Right forelimb (tissue), 1 donor: ENCODE results near the gene LARP1.
"Not testable (repeated sequence)": the region's sequence is repeated elsewhere in the genome, so short reads cannot be mapped to it uniquely, and the experiment has no call there.

ENCODE experiments used
- DNase-seq: peaks from one replicate; pipeline ENCODE4 v3.0.0-alpha.2; 2018

LARP1 gene

GRCh38 chr5:154735362-154735761 is 19.8 kb upstream of the LARP1 start:
- not testable (repeated sequence) for DNase-seq

GRCh38 chr5:154736372-154736771 is 18.8 kb upstream of the LARP1 start:
- DNase-seq, result not testable (repeated sequence)

DNA sequence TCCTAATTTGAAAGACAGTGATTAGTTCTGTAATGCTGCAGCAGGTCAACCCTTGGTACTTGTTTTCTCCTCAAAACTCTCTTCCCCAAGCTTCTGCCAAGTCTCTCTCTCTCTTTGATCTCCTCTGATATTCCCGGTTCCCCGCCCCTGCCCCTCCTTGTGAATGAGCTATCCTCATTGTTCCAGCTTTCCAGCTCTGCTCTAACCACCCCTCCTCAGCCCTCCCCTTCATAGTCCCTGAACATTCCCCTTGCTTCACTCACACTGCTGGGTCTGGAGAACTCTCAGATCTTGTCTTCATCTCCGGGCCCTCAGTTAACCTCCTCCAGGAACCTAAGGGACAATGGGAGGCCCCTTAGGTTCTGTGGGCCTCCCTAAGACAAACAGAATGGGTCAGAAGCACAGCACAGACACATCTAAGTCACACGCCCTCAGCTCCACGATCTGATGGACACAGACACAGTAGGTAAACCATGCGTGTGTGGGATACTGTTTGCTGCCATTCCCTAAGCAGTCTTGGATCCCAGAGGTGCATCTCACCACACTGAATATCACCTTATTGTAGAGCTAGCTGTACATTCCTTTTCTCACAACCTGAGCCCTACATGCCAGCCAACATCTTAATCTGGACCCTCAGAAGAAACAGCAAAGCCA is 17.4 kb upstream of the LARP1 start:
- no peak for DNase-seq

- DNase-seq, result no peak
Measured at GRCh38 chr5:154740483-154740882, 14.7 kb upstream of the LARP1 start.

GRCh38 chr5:154740957-154741356 is 14.2 kb upstream of the LARP1 start:
- DNase-seq, result no peak

GRCh38 chr5:154741415-154741814 is 13.8 kb upstream of the LARP1 start:
- DNase-seq, result no peak

DNA sequence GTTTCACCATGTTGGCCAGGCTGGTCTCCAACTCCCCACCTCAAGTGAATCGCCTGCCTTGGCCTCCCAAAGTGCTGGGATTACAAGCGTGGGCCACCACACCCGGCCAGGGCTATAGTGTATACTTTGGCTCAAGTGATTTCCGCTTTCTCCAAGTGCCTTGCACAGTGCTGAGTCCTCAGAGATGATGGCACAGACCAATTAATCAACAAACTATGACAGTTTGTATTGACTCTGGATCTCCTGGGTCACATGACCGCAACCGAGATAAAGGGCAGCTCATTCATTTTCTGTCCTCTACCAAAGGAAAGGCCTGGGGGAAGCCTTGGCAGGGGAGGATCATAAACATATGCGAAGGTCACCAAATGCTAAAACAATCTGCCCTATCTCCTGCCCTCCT is 11.4 kb upstream of the LARP1 start:
- DNase-seq, result no peak

GRCh38 chr5:154745349-154745748 is 9.8 kb upstream of the LARP1 start:
- no peak for DNase-seq

DNA sequence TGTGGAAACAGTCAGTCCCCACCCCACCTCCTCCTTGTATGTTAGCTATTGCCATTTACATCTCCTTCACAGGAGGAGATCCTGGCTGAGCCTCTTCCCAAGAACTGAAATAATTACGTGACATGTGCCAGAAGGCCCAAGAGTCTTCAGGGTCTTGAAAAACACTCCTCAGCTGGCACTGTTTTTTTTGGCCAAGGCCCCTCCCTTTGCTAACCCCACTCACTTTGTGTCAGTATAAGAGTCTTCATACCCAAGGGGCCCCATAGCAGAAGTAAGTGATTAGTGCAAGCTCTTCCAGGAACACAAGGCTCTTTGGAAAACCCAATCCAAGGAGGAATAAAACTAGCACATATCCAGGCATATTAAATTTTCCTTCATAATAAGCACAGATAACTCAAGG is 5.7 kb upstream of the LARP1 start:
- no peak for DNase-seq

DNA sequence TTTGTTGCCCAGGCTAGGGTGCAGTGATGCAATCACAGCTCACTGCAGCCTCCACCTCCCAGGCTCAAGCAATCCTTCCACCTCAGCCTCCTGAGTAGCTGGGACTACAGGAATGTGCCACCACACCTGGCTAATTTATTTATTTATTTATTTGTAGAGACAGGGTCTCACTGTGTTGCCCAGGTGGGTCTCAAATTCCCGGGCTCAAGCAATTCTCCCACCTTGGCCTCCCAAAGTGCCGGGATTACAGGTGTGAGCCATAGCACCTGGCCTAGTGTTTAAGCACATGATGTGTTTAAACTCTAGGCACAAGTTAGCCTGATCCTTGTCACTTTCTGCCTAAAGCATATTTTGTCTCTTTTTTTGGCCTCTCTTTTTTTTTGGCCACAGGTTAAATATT is 4.5 kb upstream of the LARP1 start:
- DNase-seq, result not testable (repeated sequence)

GRCh38 chr5:154751854-154752253 is 3.3 kb upstream of the LARP1 start:
- no peak for DNase-seq

DNA sequence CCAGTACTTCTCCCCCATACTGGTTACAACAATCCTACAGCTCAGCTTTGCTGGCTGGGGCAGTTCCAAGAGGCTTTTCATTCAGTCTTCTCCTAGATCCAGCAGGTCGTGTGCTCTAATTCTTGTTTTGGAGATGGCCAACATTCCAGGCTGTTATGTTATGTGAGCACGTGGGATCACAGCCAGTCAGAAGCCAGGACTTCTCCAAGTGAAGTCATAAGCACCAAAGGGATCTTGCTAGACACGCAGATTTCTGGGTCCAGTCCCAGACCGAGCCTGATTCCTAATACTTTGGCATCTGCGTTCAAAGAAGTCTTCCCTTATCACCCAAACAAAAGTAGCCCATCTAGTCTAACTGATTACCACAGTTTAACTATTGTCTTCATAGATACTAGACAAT is 1.4 kb upstream of the LARP1 start:
- peak; percentile 73 for DNase-seq

DNA sequence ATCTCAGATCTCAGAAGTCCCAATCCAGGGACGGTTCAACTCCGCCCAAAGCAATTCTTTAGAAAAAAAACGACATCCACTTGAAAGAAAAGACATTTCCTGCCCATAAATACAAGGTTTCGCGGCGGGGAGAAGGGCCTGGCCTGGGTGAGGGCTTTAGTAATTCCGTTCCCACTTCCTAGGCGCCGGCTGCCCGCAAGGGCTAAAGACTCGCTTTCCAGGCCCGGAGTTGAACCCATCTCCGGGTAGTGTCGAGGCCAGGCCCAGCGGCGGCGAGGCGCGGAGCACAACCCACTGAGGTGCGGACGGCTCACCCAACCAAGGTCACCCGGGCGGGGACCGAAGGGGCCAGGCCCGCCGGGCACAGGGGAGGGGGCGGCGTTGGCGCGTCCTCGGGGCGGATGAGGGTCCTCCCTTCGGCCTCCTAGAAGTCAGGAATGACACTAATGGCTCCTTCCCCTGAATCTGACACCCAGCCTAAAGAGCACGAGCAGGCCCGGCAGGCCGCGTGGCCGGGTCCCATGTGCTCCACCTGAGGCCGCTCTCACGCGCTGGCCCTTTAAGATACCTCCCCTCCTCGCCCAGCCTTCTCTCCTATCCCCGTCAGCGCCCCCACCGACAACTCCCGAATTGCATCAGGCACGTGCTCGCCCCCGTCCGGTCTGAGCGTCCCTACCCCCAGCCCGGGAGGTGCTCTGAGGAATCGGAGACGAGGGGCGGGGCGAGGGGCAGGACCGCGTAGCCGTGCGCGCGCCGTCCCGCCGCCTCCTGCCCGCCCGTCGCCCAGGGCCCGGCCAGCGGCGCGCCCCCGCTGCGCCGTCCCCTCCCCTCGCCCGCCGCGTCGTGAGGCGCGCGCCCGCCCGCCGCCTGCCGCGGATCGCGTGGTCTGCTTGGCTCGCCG is 467 bp upstream of the LARP1 start:
- DNase-seq, result peak; percentile 99

DNA sequence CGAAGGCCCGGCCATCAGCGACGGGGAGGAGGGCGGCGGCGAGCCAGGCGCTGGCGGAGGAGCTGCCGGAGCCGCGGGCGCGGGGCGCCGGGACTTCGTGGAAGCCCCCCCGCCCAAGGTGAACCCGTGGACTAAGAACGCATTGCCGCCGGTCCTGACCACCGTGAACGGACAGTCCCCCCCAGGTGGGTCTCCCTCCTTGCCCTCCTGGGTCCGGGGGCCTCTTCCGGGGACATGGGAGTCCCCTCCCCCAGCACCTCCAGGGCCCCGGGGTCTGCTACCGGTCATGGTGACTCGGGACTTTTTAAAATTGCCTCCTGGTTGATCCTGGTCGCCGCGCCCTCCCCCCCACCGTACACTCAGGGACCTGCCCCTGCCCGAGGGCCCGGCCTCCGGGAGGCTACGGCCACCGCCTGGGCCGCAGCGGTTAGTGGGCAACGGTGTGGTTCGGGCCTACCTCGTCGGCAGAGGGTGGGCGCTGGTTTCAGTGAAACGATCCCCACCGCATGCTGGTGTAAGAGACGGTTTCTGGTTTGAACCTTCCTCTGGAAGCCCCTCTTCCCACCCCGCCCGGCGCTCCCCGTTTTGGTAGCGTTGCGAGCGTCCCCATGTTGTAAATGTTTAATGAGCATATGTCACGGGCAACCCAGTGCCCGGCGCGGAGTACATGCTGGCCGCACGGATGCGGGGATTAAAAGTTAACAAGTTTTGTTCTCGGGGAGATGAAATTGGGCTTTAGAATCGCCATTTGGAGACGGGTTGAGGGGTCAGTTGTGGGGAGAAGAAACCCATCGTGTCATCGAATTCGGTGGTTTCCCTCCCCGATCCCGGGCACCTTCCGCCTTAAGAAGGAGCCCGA is 1.1 kb downstream of the LARP1 start:
- peak; percentile 65 for DNase-seq

DNA sequence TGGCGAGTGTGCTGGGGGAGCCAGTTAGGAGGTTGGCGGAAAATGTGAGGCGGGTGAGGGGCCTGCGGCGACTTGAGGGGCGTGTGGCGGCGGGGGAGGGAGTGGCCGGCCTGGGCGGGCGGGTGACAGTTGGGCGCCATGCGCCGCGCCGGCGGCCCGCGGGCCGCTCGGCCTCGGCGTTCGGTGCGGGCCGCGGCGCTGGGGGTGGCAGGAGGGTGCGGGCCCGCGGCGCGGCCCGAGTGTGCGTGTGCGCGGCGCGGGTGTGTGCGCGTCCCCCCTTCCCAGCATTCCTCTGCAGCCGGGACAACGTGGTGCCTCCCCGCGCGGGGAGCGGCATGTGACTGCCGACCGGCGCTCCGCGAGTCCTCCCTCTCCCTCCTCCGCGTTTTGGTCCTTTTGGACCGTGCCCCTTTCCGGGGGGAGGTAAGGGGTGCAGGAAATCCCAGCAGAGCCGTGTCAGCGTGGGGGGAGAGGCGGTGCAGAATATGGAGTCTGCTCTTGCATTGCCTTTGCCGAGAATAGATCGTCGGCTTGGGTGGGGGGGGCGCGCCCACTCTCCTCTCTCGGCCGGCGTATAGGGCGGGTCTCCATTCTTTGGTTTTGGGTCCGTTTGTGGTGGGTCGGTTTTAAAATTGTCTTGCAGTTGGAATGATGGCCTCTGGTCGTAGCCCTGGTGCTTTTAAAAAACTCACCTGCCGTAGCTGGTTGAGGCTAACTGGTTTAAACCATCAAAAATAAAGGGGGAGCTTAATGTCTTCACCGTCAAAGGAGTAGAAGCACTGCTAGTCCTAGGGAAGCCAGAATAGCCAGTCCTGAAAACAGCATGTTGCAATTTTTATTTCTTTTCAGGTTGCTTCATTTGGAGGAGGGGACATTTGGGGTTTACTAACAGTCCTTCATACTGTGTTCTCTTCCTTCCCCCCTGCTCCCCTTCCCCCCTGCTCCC is 2.0 kb downstream of the LARP1 start:
- DNase-seq, result peak; percentile 75

GRCh38 chr5:154757814-154758406 is 2.7 kb downstream of the LARP1 start:
- no peak for DNase-seq

DNA sequence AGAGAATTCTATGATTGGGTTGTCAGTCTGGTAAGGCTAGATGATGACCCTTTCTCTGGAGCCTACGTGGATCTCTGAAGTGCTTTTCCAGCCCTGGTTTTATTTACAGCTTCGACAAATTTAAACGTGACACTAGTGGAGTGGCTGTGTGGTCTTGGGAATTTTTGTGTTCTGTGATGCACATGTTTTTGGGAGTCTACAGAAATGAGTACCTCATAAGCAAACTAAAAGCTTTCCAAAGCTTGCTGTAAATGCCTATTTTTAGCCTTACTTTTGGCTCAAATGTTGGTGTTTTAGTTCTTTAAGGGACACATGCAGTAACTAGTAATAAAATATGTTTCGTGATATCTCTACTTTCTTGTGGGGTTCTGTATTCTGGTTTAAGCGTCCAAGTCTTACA is 3.3 kb downstream of the LARP1 start:
- no peak for DNase-seq

DNA sequence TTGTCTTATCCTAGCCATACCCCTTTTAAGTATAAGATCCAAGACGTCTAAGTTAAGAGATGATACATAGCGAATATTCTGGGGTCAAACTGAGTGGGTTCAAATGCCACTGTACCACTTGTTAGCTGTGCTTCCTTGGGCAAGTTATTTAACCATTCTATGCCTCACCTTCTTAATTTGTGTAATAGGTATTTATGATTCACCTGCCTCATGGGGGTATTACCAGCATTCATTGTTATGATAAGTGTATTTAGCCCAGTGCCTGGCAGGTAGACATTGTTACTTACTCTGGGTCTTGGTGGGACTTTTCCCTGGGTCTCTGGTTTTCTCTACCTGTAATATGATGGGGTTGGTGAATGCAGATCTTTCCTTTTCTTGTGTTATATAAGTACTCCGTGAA is 3.8 kb downstream of the LARP1 start:
- no peak for DNase-seq

DNA sequence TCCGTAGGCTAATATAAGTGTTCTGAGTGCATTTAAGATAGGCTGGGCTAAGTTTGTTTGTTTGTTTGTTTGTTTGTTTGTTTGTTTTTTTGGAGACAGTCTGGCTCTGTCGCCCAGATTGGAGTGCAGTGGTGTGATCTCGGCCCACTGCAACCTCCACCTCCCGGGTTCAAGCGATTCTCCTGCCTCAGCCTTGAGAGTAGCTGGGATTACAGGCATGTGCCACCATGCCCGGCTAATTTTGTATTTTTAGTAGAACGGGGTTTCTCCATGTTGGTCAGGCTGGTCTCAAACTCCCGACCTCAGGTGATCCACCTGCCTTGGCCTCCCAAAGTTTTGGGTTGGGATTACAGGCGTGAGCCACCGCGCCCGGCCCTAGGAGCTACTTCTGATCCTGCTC is 4.7 kb downstream of the LARP1 start:
- not testable (repeated sequence) for DNase-seq

DNA sequence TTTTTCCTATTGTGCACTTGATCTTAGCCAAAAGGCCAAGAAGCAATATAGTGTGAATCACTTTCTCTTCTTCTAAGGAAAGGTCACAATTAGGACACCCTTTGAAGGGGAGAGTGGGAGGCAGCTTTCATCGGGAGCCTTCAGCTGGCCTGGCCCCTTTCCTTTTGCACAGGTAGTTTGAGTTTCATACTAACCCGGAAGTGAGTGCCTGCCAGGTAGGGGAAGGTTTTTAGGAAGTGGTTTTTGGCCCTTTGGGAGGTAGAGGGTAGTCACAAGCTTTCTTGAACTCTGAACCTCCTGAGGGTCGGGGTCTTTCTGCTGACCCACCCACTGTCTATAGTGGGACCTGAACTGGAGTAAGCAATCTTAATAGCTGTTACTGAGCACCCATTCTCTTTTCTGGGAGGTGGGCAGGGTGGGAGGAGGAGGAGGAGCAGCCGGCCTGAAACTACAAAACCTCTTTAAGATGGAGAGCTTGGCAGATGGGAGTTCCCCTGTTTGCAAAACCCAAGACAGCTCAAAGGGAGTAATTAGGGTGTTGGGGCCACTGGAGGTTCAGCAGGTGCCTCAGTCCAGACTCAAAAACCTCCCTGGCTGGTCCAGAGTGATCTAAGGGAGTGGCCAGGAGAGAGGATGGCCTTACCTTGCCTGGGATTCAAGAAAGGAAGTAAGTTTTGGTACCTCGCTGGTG is 6.0 kb downstream of the LARP1 start:
- DNase-seq, result peak; percentile 9

- peak; percentile 4 for DNase-seq
Measured at GRCh38 chr5:154762261-154762660, 7.1 kb downstream of the LARP1 start.
